HG03280 (cell line): ENCODE measurements around the gene COL6A2.

Source experiments
- ATAC-seq: cut with Tn5 transposase; IDR thresholded peaks from one replicate; pipeline ENCODE4 v1.9.1; 2021; ENCODE audit warnings: mild to moderate bottlenecking, moderate library complexity; ENCODE audit not compliant: unreplicated experiment

COL6A2 gene

DNA sequence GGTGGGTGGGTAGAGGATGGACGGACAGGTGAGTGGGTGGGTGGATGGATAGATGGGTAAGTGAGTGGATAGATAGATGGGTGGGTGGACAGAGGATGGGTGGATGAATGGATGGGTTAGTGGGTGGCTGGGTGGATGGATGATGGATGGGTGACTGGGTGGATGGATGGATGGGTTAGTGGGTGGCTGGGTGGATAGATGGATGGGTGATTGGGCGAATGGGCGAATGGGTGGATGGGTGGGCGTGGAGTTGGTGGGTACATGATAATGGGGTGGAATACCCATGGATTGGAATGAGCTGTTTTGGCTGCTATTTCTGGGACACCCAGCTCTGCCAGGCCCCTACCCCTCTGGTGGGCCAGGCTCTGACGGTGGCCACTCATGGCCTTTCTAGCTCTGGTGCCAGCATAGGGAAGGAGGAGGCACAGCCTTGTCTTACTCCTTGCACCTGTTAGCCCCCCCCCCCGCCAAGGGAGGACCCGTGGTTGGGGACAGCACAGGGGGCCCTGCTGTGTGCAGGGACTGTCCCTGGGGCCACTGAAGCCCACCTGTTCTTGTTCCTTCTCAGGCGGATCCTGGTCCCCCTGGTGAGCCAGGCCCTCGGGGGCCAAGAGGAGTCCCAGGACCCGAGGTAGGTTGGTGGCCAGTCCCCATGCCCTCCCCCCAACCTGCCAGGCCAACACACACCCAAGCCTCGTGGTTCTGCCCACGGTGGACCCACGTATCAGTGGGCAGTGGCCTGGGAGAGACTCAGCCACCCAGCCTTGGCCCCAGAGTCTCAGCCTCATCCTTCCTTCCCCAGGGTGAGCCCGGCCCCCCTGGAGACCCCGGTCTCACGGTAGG is 26.4 kb downstream of the COL6A2 start:
- ATAC-seq: no peak

DNA sequence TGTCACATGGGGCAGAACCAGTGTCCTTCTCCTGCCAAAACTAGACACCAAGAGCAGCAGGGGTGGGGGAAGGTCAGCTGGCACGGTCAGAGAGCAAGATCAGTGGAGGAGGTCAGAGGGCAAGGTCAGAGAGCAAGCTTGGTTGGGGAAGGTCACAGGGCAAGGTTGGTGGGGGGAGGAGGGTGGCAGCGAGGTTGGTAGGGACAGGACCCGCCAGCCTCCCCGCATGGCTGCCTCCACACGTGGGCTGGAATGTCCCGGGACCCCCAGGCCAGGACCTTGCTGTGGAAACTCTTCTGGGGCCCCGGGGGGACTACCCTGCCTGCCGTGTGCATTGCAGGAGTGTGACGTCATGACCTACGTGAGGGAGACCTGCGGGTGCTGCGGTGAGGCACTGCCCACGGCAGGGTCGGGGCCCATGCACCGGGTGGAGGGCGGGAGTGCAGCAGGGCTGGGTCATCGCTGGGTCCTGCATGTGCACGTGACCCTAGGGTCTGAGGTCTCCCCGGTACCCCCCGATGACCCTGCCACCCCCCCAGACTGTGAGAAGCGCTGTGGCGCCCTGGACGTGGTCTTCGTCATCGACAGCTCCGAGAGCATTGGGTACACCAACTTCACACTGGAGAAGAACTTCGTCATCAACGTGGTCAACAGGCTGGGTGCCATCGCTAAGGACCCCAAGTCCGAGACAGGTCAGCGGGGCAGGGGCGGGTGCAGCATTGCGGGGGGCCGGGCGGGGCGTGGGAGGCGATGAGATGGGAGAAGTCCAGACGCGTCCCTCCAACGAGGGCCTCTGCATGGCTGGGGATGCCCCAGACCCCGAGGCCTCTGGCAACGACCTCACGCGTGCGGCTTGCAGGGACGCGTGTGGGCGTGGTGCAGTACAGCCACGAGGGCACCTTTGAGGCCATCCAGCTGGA is 27.3 kb downstream of the COL6A2 start:
- ATAC-seq: no peak

DNA sequence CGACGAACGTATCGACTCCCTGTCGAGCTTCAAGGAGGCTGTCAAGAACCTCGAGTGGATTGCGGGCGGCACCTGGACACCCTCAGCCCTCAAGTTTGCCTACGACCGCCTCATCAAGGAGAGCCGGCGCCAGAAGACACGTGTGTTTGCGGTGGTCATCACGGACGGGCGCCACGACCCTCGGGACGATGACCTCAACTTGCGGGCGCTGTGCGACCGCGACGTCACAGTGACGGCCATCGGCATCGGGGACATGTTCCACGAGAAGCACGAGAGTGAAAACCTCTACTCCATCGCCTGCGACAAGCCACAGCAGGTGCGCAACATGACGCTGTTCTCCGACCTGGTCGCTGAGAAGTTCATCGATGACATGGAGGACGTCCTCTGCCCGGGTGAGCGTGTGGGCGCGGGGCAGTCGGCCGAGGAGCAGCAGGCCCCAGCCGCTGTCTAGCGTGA is 28.0 kb downstream of the COL6A2 start:
- no peak for ATAC-seq

DNA sequence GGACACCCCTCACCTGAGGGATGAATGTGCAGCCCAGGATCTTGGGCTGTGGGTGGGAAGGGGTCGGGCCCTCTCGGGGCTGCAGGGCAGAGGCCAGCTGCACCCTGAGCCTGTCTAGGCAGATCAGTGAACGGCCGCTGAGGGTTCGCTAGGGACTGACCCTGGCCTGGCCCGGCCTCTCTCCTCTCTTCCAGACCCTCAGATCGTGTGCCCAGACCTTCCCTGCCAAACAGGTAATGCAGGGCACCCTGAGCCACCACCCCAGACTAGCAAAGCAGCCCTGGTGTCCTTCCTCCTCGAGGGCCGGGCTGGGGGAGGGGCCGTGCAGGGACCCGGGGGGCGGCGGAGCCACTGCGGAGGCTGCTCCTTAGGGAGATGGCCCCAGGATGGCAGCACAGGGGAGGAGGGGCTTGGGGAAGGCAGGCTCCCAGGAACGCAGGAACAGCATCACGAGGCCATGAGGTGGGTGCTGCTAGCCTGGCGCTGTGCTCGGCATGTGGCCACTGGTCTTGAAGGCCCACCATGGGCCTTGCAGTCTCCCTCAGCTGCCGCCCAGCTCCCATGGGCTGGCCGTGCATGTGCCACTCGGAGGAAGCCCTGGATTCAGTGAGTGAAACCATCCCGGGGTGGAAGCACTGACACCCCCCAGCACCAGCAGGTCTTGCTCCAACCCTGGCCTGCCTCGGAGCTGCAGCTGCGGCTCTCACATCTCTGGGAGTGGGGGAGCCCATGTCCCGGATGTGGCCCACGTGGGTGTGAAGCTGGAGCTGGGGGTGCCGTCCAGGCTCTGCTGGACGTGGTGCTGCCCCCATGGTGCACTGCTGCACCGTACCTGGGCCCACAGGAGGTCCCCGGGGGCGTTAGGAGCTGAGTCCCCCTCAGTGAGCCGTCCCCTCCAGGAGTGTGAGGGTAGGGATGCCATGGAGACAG is 28.7 kb downstream of the COL6A2 start:
- ATAC-seq: no peak

DNA sequence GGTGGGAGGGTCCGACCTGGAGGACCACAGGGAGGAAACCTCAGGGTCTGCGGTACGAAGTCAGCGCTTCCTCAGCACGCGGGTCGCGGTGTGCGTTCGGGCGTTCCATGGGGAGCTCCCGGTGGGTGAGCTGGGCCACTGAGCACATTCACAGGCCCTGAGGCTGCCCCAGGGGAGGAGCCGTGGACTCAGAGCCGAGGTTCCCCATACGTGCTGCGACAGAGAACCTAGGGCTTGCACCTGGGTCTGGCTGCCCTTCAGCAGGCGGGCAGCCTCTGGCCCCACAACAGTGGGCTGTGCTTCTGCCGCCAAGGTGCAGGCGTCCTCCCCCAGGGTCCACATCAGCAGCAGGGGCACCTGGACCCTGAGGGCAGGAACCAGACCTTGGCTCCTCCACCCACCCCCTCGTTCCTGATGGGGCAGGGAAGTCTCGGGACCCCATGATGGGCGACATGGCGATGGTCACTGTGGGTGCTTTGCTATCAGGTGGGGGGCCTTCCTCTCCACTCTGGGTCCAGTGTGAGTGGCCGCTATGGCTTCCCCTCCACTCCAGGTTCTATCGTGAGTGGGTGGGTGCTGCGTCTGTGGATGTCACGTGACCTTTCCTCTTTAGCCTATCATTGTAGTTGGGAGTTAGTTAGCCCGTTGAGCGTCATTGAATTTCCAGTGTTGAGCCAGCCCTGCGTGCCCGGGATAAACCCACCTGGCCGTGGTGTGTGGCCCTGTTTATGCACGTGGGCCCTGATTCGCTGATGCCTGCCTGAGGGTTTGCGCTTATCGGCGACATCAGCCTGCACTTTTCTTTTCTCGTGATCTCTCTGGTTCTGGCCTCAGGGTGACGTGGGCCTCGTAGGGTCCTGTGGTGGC is 29.6 kb downstream of the COL6A2 start:
- no peak for ATAC-seq

DNA sequence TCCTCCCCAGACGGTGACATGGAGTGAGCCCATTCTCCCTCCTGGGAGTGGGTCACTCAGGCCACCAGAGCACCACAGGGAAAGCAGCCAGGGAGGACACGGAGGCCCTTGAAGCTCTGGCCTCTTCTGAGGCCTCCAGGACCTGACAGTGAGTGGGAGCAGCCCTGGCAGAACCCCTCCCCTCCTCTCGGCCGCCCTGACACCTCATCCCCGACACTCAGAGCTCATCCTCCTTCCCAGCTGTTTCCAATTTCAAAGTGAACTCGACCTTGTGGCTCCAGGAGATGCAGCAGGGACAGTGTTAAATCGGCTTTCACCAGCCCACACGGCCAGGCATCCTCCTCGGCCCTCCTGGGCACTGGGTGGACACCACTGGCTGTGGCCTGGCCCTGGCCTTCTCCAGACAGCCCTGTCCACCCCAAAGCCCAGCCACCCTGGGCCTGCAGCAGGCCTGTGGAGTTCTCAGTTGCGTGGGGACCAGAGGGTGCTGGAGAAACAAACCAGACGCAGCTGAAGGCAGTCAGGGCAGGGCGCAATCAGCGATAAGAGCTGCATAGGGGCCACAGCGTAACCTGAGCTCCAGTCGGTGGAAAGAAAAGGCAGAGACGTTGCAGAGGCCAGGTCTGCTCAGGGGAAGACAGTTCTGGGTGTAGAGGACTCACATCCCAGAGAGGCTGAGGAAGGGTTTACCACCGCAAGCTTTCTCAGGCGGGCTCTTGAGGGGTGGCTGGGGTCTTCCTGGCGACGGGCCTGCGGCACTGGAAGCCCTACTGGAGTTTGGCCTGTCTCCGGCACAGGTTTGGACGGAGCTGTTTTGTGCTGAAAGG is 30.4 kb downstream of the COL6A2 start:
- ATAC-seq: no peak

DNA sequence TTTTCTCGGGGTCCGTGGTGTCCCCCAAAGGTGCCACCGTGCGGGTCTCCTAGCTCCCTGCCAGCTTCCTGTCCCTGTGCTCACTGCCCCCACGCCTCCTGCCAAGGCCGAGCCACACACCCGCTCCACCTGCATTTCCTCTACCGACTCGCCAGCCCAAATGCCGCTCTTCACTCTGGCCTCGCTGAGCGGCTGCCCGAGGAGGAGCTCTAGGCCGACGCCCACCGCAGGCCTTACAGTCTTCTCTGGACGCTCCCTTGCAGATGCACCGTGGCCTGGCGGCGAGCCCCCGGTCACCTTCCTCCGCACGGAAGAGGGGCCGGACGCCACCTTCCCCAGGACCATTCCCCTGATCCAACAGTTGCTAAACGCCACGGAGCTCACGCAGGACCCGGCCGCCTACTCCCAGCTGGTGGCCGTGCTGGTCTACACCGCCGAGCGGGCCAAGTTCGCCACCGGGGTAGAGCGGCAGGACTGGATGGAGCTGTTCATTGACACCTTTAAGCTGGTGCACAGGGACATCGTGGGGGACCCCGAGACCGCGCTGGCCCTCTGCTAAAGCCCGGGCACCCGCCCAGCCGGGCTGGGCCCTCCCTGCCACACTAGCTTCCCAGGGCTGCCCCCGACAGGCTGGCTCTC is 31.1 kb downstream of the COL6A2 start:
- no peak for ATAC-seq

DNA sequence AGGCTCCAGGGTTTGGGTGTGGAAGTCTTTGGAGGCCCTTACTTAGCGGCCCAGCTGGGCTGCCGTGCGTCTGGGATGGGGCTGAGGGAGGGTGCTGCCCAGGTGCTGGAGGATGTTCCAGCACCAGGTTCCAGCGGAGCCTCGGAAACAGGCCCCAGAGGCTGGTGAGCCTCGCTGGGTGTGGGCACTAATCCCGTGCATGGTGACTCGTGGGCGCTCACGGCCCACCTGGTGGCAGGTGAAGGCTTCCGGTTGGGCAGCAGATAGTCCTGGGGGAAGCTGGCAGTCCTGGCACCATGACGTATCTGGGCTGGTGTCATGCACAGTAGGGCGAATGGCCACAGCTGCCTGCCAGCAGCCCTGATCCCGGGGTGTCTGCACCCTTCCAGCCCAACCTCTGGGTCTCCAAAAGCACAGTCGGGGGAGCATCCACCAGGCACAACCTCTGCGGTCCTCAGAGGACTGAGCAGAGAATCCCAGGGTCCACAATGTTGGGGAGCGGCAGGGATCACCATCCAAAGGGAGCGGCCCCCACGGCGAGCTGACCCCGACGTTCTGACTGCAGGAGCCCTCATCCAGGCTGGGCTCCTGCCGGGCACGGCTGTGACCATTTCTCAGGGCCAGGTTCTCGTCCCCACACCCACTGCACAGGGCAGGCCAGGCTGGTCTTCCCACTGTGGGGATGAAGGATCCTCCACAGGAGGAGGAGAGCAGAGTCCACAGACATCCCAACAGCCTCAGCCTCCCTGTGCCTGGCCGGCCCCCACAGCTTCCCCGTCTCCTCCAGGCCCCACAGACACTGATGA is 32.1 kb downstream of the COL6A2 start:
- ATAC-seq: no peak

DNA sequence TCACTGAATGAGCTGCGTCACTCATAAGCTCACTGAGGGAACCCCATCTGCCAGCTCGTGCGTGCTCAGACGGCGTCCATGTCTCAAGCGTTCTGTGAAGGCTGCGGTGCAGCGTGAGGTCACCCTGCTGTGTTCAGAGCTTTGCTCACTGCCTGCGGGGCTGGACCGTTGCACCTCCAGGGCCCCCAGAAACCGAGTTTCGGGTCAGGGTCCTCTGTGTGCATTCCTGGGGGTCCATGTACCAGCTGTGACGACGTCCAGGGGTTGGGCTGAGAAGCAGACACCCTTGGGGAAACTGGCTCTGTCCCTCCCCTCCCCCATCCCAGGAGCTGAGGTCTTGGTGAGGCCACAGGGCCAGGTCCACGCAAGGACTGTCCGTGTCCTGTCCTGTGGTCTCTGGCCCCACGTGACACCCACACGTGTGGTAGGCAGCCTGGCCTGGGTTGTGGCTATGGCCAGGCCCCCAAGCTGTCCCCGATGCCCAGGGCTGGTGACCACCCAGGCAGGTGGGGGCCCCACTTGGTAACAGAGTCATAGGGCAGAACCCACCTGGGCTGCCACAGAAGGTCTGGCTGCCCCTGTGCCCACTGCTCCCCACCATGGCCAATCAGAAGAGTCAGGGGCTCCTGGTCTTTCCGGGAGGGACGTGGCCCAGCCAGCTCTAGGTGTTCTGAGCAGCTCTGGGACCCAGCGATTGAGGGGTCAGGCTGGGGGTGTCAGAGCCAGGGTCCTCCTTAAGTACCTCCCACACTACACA is 33.1 kb downstream of the COL6A2 start:
- ATAC-seq: no peak

DNA sequence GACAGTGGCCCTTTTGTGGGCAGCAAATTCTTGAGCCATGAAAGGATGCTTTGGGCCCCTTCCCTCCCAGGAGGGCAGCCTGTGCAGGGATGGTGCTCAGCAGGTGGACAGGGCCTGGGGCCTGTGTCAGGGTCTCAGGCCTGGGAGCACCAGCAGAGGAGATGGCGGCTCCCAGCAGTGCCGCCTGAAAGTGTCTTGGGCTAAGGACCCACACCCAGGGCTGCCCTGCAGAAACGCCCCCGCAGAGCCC is 33.6 kb downstream of the COL6A2 start:
- ATAC-seq: no peak

DNA sequence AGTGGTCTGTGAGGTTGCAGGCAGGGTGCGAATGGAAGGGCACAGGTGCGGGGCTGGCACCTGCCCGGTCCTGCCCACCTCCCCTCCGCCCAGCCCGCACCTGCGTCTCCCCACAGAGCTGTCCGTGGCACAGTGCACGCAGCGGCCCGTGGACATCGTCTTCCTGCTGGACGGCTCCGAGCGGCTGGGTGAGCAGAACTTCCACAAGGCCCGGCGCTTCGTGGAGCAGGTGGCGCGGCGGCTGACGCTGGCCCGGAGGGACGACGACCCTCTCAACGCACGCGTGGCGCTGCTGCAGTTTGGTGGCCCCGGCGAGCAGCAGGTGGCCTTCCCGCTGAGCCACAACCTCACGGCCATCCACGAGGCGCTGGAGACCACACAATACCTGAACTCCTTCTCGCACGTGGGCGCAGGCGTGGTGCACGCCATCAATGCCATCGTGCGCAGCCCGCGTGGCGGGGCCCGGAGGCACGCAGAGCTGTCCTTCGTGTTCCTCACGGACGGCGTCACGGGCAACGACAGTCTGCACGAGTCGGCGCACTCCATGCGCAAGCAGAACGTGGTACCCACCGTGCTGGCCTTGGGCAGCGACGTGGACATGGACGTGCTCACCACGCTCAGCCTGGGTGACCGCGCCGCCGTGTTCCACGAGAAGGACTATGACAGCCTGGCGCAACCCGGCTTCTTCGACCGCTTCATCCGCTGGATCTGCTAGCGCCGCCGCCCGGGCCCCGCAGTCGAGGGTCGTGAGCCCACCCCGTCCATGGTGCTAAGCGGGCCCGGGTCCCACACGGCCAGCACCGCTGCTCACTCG is 34.1 kb downstream of the COL6A2 start:
- no peak for ATAC-seq

DNA sequence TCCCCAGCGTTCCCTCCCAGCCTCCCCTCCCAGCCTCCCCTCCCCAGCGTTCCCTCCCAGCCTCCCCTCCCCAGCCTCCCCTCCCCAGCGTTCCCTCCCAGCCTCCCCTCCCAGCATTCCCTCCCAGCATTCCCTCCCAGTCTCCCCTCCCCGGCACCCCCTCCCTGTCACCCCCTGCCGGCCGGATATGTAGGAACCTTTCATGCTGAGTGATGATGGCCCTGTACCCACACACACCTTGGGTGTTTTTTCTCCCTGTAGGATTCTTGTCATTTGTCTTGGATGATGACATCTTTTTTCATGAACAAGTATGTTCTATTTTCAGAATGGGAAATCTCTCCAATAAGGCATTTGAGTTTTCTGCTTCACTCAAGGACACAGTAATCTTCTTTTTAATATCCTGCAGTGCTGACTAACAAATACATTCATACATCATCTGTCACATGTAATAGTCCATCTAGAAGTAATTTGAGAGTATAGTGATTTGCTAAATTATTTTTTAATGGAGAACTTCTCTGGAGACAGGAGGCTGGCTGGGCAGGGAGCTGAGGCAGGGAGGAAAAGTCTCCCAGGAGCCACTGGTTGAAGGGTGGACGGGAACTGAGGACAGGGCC is 38.0 kb downstream of the COL6A2 start:
- no peak for ATAC-seq

DNA sequence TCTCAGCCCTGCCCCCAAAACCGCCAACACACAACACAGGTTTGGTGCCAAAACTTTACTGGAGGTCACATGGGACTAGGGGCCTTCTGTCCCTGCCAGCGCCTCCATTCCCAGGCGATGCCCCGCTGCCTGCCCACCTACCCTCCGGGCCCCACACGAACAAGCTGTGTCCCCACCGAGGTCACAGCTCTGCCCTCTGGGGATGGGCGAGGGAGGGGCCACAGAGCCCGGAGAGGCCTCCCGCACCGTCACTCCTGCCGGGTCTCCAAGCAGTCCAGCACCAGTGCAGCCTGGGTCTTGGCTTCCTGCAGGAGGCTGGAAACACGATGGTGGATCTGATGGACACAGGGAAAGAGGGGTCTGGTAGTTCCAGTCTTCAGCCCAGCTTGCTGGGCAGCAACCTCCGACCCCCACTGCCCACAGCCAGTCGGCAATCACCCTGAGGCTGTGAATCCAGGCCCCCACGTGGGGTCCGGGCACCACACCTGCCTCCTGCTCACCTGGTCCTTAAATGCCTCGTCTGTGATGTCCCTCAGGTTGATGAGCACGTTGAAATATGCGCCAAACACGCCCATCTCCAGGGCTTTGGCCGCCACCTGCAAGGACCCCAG is 38.9 kb downstream of the COL6A2 start:
- no peak for ATAC-seq

DNA sequence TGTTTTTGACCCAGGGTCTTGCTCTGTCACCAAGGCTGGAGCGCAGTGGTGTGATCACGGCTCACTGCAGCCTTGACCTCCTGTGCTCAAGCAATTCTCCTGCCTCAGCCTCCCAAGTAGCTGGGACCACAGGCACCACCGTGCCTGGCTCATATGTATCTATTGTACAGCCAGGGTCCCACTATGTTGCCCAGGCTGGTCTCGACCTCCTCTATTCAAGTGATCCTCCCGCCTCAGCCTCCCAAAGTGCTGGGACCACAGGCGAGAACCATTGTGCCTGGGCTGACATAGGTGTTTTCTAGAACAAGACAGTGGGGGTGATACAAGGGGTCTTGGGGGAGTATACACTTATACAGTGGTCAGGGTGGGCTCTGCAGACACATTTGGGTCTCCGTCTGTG is 40.0 kb downstream of the COL6A2 start:
- no peak for ATAC-seq

DNA sequence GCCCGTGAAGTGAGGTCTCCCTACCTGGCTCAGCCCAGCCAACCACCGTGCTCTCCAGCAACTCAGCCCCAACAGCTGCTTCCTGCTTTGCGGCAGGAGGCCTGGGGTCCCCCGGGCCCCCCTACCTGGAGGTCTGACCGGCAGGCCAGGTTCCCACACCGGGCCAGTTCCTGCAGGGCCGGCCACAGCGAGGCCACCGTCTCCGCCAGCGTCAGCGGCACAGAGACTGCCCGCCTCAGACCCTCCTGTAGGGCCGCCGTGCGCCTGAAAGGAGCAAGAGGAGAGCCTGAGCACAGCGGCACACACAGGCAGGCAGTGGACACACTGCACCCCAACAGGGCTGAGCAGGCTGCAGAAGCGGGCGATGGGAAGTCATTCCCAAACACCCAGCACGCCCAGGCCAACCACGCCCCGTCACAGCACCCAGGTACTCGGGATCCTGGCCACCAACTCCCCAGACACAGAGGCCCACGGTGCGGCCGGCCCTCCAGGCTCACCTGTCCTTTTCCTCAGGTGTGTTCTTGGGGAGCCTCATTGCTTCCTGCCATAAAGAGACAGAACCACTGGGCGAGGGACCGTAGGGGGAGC is 40.6 kb downstream of the COL6A2 start:
- no peak for ATAC-seq
